HG02981 (cell line): ENCODE results near the gene IL34.

Experiments
- ATAC-seq: cut with Tn5 transposase; IDR thresholded peaks from one replicate; pipeline ENCODE4 v1.9.1; 2021; ENCODE audit warnings: mild to moderate bottlenecking, moderate library complexity; ENCODE audit not compliant: unreplicated experiment

The IL34 gene

GRCh38 chr16:70687102-70687511 is 40.7 kb downstream of the IL34 start:
- ATAC-seq: no peak

GRCh38 chr16:70687671-70688245 is 41.4 kb downstream of the IL34 start:
- no peak for ATAC-seq

GRCh38 chr16:70688246-70688742 is 41.9 kb downstream of the IL34 start:
- no peak for ATAC-seq

GRCh38 chr16:70689035-70689969 is 42.9 kb downstream of the IL34 start:
- no peak for ATAC-seq

- ATAC-seq: no peak
Observed at GRCh38 chr16:70689970-70690891, 43.9 kb downstream of the IL34 start.

GRCh38 chr16:70691223-70692129 is 45.1 kb downstream of the IL34 start:
- ATAC-seq: no peak

- no peak for ATAC-seq
Observed at GRCh38 chr16:70692130-70692872, 45.9 kb downstream of the IL34 start.

- ATAC-seq: no peak
Observed at GRCh38 chr16:70692873-70693671, 46.7 kb downstream of the IL34 start.

GRCh38 chr16:70694088-70694867 is 47.9 kb downstream of the IL34 start:
- ATAC-seq: no peak

GRCh38 chr16:70694868-70695218 is 48.5 kb downstream of the IL34 start:
- no peak for ATAC-seq

- no peak for ATAC-seq
Observed at GRCh38 chr16:70695331-70696070, 49.1 kb downstream of the IL34 start.

- no peak for ATAC-seq
Observed at GRCh38 chr16:70696355-70696754, 50.0 kb downstream of the IL34 start.

GRCh38 chr16:70696952-70697593 is 50.7 kb downstream of the IL34 start:
- no peak for ATAC-seq

- no peak for ATAC-seq
Observed at GRCh38 chr16:70697594-70698170, 51.3 kb downstream of the IL34 start.

GRCh38 chr16:70698901-70699300 is 52.5 kb downstream of the IL34 start:
- ATAC-seq: no peak

GRCh38 chr16:70699696-70700095 is 53.3 kb downstream of the IL34 start:
- no peak for ATAC-seq
